WTC11 (cell line): ENCODE measurements around the gene ARIH2.

Experiments used
- ETV6 ChIP-seq: sonication (generic); formaldehyde crosslinking; IDR thresholded peaks from 2 replicates; pipeline ENCODE4 v1.8.1; 2022; ENCODE audit warnings: mild to moderate bottlenecking, missing genetic modification reagents
- GABPB1 ChIP-seq: sonication (generic); formaldehyde crosslinking; IDR thresholded peaks from 2 replicates; pipeline ENCODE4 v1.8.1; 2023; ENCODE audit warnings: mild to moderate bottlenecking, missing genetic modification reagents
- IRF2 ChIP-seq: sonication (generic); formaldehyde crosslinking; IDR thresholded peaks from 2 replicates; pipeline ENCODE4 v1.8.0; 2022; ENCODE audit warnings: low read depth, missing genetic modification reagents, borderline replicate concordance
- SP1 ChIP-seq: sonication (generic); formaldehyde crosslinking; conservative IDR thresholded peaks from 2 replicates; pipeline ENCODE4 v1.8.1; 2022; ENCODE audit warnings: missing genetic modification reagents
- TCF7 ChIP-seq: sonication (generic); formaldehyde crosslinking; IDR thresholded peaks from 2 replicates; pipeline ENCODE4 v1.8.0; 2022; ENCODE audit warnings: mild to moderate bottlenecking, low read depth, missing genetic modification reagents, moderate library complexity
- TP53 ChIP-seq: sonication (generic); formaldehyde crosslinking; IDR thresholded peaks from 2 replicates; pipeline ENCODE4 v1.8.1; 2023; ENCODE audit warnings: mild to moderate bottlenecking, missing genetic modification reagents
- TF ChIP-seq, protein P1 (sequence below): fragments of 250-450 bp; sonication (Bioruptor Pico); conservative IDR thresholded peaks from 2 replicates; pipeline ENCODE4 v1.9.0; 2021; ENCODE audit warnings: mild to moderate bottlenecking
- TF ChIP-seq, protein P2 (sequence below): fragments of 200-600 bp; IDR thresholded peaks from 2 replicates; pipeline ENCODE4 v1.8.0; 2022; ENCODE audit warnings: antibody characterized with exemption
- TF ChIP-seq, protein P3 (sequence below): sonication (generic); formaldehyde crosslinking; IDR thresholded peaks from 2 replicates; pipeline ENCODE4 v1.8.1; 2023; ENCODE audit warnings: mild to moderate bottlenecking, missing genetic modification reagents
- TF ChIP-seq, protein P4 (sequence below): sonication (generic); formaldehyde crosslinking; IDR thresholded peaks from 2 replicates; pipeline ENCODE4 v1.8.1; 2022; ENCODE audit warnings: low read depth, missing genetic modification reagents, borderline replicate concordance

DNA sequence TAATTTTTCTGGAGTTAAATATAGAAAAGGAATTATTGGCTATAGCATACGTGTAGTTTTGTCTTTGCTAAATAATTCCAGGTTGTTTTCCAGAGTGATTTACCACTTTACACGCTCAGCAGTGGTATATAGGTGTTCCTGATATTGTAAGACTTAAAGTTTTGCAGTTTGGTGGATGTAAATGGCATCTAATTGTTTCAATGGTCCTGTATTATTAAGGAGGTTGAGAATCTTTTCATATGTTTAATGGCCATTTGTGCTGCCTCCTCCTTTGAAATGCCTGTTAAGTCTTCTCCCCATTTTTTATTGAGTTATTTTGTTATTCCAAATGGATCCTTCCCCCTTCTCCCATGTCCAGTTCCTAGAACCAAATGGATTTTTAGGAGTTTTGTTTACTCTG lies 44.9 kb downstream of the ARIH2 start:
- TF ChIP-seq TCF7 (CRISPR knock-in tag) (no peak), ETV6 (no peak), GABPB1 (CRISPR knock-in tag) (no peak), IRF2 (no peak), TP53 (CRISPR knock-in tag) (no peak), SP1 (CRISPR knock-in tag) (no peak)
- TF ChIP-seq, protein P1, sequence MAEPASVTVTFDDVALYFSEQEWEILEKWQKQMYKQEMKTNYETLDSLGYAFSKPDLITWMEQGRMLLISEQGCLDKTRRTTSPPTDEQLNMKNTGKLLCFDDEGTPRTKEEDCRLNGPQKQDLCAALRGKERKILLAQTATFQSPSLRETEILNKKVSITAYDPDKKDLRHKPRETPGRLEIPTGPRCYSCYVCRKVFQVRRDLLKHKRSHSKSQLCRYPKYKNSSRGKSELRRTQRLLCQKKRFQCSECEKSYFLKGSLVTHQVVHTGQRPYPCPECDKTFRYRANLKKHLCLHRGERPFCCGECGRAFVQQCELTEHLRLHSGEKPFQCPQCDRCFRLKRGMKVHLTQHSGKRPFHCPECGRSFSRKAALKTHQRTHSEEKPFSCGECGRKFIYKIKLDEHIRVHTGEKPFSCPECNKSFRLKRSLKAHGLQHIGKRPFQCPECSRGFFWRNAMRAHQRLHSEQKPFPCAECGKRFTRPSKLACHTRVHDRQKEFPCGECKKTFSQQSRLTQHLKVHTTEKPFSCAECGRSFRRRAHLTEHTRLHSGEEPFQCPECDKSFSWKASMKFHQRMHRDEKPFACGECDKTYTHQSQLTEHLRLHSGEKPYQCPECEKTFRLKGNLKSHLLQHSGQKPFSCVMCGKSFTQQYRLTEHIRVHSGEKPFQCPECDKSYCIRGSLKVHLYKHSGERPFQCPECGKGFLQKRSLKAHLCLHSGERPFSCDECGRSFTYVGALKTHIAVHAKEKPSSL (CRISPR knock-in tag) = no peak
- TF ChIP-seq, protein P2, sequence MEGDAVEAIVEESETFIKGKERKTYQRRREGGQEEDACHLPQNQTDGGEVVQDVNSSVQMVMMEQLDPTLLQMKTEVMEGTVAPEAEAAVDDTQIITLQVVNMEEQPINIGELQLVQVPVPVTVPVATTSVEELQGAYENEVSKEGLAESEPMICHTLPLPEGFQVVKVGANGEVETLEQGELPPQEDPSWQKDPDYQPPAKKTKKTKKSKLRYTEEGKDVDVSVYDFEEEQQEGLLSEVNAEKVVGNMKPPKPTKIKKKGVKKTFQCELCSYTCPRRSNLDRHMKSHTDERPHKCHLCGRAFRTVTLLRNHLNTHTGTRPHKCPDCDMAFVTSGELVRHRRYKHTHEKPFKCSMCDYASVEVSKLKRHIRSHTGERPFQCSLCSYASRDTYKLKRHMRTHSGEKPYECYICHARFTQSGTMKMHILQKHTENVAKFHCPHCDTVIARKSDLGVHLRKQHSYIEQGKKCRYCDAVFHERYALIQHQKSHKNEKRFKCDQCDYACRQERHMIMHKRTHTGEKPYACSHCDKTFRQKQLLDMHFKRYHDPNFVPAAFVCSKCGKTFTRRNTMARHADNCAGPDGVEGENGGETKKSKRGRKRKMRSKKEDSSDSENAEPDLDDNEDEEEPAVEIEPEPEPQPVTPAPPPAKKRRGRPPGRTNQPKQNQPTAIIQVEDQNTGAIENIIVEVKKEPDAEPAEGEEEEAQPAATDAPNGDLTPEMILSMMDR = no peak
- TF ChIP-seq, protein P3, sequence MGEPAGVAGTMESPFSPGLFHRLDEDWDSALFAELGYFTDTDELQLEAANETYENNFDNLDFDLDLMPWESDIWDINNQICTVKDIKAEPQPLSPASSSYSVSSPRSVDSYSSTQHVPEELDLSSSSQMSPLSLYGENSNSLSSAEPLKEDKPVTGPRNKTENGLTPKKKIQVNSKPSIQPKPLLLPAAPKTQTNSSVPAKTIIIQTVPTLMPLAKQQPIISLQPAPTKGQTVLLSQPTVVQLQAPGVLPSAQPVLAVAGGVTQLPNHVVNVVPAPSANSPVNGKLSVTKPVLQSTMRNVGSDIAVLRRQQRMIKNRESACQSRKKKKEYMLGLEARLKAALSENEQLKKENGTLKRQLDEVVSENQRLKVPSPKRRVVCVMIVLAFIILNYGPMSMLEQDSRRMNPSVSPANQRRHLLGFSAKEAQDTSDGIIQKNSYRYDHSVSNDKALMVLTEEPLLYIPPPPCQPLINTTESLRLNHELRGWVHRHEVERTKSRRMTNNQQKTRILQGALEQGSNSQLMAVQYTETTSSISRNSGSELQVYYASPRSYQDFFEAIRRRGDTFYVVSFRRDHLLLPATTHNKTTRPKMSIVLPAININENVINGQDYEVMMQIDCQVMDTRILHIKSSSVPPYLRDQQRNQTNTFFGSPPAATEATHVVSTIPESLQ (CRISPR knock-in tag) = no peak
- TF ChIP-seq, protein P4, sequence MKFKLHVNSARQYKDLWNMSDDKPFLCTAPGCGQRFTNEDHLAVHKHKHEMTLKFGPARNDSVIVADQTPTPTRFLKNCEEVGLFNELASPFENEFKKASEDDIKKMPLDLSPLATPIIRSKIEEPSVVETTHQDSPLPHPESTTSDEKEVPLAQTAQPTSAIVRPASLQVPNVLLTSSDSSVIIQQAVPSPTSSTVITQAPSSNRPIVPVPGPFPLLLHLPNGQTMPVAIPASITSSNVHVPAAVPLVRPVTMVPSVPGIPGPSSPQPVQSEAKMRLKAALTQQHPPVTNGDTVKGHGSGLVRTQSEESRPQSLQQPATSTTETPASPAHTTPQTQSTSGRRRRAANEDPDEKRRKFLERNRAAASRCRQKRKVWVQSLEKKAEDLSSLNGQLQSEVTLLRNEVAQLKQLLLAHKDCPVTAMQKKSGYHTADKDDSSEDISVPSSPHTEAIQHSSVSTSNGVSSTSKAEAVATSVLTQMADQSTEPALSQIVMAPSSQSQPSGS (CRISPR knock-in tag) = no peak
